GM18520 (cell line): ENCODE measurements around the gene RASAL3.
"Not testable (repeated sequence)": the region's sequence is repeated elsewhere in the genome, so short reads cannot be mapped to it uniquely, and the experiment has no call there.

Experiments
- ATAC-seq: cut with Tn5 transposase; IDR thresholded peaks from one replicate; pipeline ENCODE4 v1.9.1; 2021; ENCODE audit not compliant: unreplicated experiment

RASAL3 gene

DNA sequence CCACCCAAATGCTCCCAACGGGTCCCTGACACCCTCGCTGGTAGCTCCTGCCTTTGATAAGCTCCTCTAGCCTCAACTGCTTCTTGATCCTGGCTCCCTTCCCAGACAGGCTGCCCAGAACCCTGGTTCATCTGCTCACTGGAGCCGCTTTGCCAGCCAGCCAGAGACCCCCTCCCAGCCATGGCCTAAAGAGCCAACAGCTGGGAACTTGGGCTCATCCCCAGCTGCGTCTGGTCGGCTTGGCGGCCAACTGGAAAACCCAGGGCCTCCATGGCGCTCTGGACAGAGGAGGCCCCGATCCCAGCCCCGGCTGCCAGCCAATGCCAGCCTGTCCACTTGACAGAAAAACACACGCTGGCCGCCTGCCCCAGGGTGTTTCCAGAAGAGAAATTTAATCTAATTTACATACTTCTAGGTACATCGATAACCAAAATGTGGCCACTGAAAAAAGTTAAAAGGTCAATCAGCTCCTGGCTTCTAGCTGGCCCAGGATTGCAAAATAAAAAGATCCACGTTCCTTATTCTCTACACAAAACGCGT is 42.6 kb downstream of the RASAL3 start:
- ATAC-seq = no peak

GRCh38 chr19:15421136-15421695 is 43.1 kb downstream of the RASAL3 start:
- no peak for ATAC-seq

DNA sequence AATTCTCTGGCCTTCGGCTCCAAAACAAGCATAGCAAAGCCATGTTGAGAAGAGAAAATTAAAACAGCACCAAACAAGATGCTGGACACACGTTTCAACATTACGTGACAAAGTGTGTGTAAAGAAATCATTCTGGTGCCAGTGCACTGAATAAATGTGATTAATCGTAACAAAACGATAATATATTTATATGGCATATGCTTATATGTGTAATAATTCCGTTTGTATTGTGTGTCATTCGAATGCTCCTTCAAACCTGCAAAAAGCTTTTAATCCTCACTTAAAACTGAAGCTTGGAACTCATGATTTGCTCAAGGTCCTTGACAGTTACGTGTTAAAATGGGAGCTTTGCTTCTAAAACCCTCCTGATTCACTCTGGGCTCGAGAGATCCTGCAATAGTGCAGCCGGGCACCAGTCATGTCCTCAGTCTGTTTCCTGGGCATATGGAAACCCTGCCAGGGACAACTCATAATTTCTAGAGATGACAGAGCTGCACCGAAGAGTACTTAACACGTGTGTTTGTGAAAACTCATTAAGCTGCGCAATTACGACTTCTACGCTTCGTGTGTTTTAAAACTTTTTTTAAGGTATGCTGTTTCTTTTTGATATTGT is 44.8 kb downstream of the RASAL3 start:
- no peak for ATAC-seq

DNA sequence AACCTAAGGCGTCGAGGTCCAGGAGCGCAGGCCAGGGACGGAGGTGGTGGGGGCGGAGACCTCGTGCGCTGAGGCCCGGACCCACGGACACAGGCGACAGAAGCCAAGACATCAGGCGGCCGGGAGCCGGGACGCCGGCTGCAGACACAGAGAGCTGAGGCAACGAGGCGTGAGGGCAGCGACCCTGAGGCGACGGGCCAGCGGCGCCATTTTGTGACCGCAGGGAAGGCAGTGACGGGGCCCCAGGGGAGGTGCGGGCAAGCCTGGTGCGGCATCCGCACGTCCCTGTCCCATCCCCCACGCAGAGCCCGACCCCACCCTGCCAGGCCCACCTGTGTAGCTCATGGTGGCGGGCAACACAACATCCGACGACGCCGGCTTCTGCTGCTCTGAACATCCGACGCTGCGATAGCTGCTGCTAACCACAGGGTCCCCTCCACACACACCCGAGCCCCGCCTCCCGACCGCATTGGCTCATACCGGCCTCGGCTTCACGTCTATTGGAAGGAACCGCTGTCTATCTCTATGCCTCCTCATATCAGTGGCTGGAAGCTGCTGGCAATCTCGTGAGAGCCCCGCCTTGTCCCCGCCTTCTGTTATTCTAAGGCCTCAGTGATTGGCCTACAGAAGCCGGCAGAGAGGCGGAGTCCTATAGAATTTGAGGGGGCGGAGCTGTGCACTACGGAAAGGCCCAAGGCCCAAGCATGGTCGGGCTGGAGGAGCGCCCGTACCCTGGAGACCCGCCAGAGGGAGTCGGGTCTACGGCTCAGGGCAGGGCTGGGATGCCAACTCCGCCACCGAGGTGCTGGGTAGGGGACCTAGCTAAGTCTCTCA is 45.5 kb downstream of the RASAL3 start, which contains the start of gene AKAP8L:
Gene AKAP8L, minus strand, starts transcription at position 410 of the 834 bp plus-strand sequence. Its CDS starts 65 bp downstream, at position 345.
- ATAC-seq = peak; percentile 93

DNA sequence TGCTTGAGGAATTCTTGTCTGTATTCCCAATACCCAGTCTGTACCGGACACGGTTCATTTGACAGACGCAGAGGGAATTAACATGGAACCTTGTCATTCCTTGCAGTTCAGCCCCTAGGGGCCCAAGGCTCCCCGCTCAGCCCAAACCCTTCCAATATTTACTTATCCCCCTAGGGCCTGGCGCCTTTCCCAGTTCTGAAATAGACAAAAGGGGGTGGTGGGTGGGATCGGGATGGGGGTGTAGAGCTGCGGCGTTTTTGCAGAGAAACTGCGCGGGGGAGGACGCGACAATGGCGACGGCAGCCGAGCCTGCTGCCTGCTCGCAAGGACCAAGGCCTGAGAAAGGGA is 46.1 kb downstream of the RASAL3 start:
- no peak for ATAC-seq

DNA sequence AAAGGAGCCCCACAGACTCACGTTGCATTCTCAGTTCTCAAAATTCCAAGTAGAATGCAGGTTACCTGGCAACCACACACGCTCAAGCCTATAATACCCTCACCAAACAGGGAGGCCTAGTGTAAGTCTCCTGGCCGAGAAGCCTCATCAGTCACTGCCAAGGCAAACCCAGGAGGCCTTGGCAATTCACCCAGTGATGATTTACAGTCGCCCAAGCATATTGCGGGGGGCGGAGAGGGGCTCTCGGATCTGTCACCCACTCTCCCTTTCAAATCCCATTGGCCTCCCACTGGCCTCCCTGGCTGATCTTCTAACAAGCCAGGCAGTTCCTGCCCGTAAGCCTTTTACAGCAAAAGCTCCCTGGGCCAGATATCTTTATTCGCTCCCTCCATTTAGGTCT is 46.6 kb downstream of the RASAL3 start:
- no peak for ATAC-seq

- ATAC-seq = no peak
Observed at GRCh38 chr19:15412832-15413231, 51.5 kb downstream of the RASAL3 start.

GRCh38 chr19:15411351-15411750 is 53.0 kb downstream of the RASAL3 start:
- ATAC-seq = not testable (repeated sequence)

- ATAC-seq = no peak
Observed at GRCh38 chr19:15404780-15405211, 59.5 kb downstream of the RASAL3 start.

GRCh38 chr19:15404097-15404779 is 60.1 kb downstream of the RASAL3 start:
- no peak for ATAC-seq

- no peak for ATAC-seq
Observed at GRCh38 chr19:15403151-15403531, 61.2 kb downstream of the RASAL3 start.

- no peak for ATAC-seq
Observed at GRCh38 chr19:15402411-15403150, 61.8 kb downstream of the RASAL3 start.
